K562 (cell line): ENCODE results near the gene PTPMT1. TPM values are rescaled to one million over a fixed set of nuclear protein-coding genes. Genes with fewer than 3 reads are reported as not detected.

Source experiments
- CBX8 ChIP-seq: fragments of 200-600 bp; sonication (generic); IDR thresholded peaks from 2 replicates; pipeline ENCODE4 v1.6.1; 2012; ENCODE audit warnings: borderline replicate concordance, mixed run types, low read depth, mild to moderate bottlenecking, moderate library complexity, mixed read lengths, low read length, control low read depth, inconsistent platforms; ENCODE audit not compliant: poor library complexity, severe bottlenecking; ENCODE audit errors: extremely low read depth
- GATAD2A ChIP-seq: fragments of 450-650 bp; IDR thresholded peaks from 2 replicates; pipeline ENCODE4 v1.6.1; 2017
- MECOM ChIP-seq: fragments of 250-450 bp; sonication (Bioruptor Pico); IDR thresholded peaks from 2 replicates; pipeline ENCODE4 v1.8.0; 2022; ENCODE audit warnings: inconsistent platforms
- MEIS2 ChIP-seq: fragments of 450-650 bp; IDR thresholded peaks from 2 replicates; pipeline ENCODE4 v1.6.1; 2014; ENCODE audit warnings: mild to moderate bottlenecking; ENCODE audit not compliant: partially characterized antibody
- RBBP5 ChIP-seq: fragments of 200-600 bp; sonication (generic); IDR thresholded peaks from 2 replicates; pipeline ENCODE4 v1.6.1; 2012; ENCODE audit warnings: borderline replicate concordance, mild to moderate bottlenecking, low read length, control low read depth, inconsistent platforms; ENCODE audit not compliant: insufficient read depth, poor library complexity, severe bottlenecking
- U2AF2 ChIP-seq: fragments of 200-400 bp; formaldehyde crosslinking; optimal IDR thresholded peaks from 2 replicates; pipeline ENCODE3; 2017; ENCODE audit warnings: low read depth, mild to moderate bottlenecking, low read length
- polyA plus RNA-seq, 8 experiments: library from polyadenylated mRNA; depleted of rRNA in 4 of 8; stranded (reverse) in 5 of 8; unstranded in 3 of 8; fragments of >200 nt; fragmentation: Nextera tagmentation in 2 of 8; fragmentation: Illumina TruSeq in 1 of 8; extraction: Ambion mirVana in 2 of 8; extraction: Trizol in 1 of 8; gene quantifications; 2 replicates each; pipeline versions ENCODE4 v1.2.1 to v1.2.3, GENCODE V29; 2011 to 2014; ENCODE audit warnings: inconsistent platforms in 1 of 8, missing spikeins in 1 of 8
- total RNA-seq, 7 experiments: library from RNA; depleted of rRNA in 6 of 7; stranded (reverse); fragments of >200 nt in 6 of 7; fragmentation: Illumina TruSeq in 2 of 7; extraction: Trizol in 2 of 7; gene quantifications; 2 replicates each; pipeline versions ENCODE4 v1.2.1 to v1.2.3, GENCODE V29; 2011 to 2021; ENCODE audit warnings: low replicate concordance in 1 of 7
- TF ChIP-seq, protein P1 (sequence below): fragments of 250-450 bp; sonication (Bioruptor Pico); IDR thresholded peaks from 2 replicates; pipeline ENCODE4 v1.4.0; 2020; ENCODE audit warnings: mild to moderate bottlenecking, moderate library complexity
- TF ChIP-seq, protein P2 (sequence below): sonication (generic); formaldehyde crosslinking; IDR thresholded peaks from 2 replicates; pipeline ENCODE4 v1.8.0; 2023; ENCODE audit warnings: missing genetic modification reagents, mild to moderate bottlenecking, borderline replicate concordance
- TF ChIP-seq, protein P3 (sequence below): fragments of 450-650 bp; IDR thresholded peaks from 2 replicates; pipeline ENCODE4 v1.6.1; 2016; ENCODE audit warnings: missing biosample characterization, missing genetic modification characterization
- TF ChIP-seq, protein P4 (sequence below): fragments of 450-650 bp; IDR thresholded peaks from 2 replicates; pipeline ENCODE4 v1.6.1; 2016; ENCODE audit warnings: borderline replicate concordance
- TF ChIP-seq, protein P5 (sequence below): sonication (generic); formaldehyde crosslinking; IDR thresholded peaks from 2 replicates; pipeline ENCODE4 v1.8.0; 2022; ENCODE audit warnings: missing genetic modification reagents, mild to moderate bottlenecking, borderline replicate concordance
- TF ChIP-seq, protein P6 (sequence below), 2 experiments: fragments of 450-650 bp; conservative IDR thresholded peaks; 2 replicates each; pipeline ENCODE4 v1.6.1; 2017; ENCODE audit warnings: mild to moderate bottlenecking in 2 of 2, moderate library complexity in 2 of 2

PTPMT1 gene
- total and polyA plus RNA-seq, 9 of the 15 experiments (the other 6 are each of a cell fraction or from before 2014, with no cell fraction given): 10.4 to 140 (median 67.2) TPM

DNA sequence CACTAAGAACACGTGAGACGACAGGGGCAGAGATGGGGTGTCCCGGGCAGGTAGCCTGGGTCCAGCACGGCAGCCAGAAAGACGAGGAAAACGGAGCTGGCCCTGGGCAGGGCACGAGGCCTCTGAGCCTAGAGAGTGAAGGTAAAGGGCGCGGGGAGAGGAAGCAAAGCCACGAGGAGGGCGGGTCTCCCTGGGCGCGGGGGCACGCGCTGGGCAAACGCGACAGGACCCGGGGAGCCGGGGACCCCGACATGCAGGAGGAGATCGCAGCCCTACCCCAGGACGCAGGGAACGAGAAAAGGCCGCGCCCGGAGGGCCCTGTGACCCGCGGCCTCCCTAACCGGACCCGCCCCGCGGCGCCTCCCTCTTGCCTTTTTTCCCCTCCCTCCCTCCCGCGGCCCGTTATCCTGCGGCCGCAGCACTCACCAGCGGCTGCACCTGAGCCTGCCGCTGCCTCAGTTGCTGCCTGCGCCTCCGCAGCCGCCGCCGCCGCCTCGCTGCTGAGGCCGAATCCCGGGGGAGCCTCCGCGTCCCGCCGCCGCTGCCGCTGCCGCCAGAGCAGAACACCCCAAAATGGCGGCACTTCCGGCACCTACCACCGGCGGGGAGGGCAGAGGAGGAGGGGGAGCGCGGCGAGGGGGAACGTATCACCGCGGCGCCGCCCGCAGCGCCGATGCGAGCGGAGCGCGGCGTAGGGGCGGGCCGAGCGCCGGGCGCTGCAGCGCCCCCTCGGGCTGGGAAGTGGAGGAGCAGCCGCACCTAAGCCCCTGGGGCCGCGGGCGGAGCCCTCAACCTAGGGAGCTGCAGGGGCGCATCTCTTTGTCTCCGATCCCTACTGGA is 12.6 kb upstream of the PTPMT1 start, which contains the start of gene CELF1 (continued):
- TF ChIP-seq, protein P1, sequence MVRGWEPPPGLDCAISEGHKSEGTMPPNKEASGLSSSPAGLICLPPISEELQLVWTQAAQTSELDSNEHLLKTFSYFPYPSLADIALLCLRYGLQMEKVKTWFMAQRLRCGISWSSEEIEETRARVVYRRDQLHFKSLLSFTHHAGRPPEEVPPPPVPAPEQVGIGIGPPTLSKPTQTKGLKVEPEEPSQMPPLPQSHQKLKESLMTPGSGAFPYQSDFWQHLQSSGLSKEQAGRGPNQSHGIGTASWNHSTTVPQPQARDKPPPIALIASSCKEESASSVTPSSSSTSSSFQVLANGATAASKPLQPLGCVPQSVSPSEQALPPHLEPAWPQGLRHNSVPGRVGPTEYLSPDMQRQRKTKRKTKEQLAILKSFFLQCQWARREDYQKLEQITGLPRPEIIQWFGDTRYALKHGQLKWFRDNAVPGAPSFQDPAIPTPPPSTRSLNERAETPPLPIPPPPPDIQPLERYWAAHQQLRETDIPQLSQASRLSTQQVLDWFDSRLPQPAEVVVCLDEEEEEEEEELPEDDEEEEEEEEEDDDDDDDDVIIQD (CRISPR knock-in tag): no peak
- TF ChIP-seq, protein P2, sequence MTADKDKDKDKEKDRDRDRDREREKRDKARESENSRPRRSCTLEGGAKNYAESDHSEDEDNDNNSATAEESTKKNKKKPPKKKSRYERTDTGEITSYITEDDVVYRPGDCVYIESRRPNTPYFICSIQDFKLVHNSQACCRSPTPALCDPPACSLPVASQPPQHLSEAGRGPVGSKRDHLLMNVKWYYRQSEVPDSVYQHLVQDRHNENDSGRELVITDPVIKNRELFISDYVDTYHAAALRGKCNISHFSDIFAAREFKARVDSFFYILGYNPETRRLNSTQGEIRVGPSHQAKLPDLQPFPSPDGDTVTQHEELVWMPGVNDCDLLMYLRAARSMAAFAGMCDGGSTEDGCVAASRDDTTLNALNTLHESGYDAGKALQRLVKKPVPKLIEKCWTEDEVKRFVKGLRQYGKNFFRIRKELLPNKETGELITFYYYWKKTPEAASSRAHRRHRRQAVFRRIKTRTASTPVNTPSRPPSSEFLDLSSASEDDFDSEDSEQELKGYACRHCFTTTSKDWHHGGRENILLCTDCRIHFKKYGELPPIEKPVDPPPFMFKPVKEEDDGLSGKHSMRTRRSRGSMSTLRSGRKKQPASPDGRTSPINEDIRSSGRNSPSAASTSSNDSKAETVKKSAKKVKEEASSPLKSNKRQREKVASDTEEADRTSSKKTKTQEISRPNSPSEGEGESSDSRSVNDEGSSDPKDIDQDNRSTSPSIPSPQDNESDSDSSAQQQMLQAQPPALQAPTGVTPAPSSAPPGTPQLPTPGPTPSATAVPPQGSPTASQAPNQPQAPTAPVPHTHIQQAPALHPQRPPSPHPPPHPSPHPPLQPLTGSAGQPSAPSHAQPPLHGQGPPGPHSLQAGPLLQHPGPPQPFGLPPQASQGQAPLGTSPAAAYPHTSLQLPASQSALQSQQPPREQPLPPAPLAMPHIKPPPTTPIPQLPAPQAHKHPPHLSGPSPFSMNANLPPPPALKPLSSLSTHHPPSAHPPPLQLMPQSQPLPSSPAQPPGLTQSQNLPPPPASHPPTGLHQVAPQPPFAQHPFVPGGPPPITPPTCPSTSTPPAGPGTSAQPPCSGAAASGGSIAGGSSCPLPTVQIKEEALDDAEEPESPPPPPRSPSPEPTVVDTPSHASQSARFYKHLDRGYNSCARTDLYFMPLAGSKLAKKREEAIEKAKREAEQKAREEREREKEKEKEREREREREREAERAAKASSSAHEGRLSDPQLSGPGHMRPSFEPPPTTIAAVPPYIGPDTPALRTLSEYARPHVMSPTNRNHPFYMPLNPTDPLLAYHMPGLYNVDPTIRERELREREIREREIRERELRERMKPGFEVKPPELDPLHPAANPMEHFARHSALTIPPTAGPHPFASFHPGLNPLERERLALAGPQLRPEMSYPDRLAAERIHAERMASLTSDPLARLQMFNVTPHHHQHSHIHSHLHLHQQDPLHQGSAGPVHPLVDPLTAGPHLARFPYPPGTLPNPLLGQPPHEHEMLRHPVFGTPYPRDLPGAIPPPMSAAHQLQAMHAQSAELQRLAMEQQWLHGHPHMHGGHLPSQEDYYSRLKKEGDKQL (CRISPR knock-in tag): no peak
- TF ChIP-seq GATAD2A (no peak), U2AF2 (no peak), MECOM (CRISPR knock-in tag) (no peak), MEIS2 (no peak), CBX8 (no peak), RBBP5 (peak; percentile 83)
- TF ChIP-seq, protein P3, sequence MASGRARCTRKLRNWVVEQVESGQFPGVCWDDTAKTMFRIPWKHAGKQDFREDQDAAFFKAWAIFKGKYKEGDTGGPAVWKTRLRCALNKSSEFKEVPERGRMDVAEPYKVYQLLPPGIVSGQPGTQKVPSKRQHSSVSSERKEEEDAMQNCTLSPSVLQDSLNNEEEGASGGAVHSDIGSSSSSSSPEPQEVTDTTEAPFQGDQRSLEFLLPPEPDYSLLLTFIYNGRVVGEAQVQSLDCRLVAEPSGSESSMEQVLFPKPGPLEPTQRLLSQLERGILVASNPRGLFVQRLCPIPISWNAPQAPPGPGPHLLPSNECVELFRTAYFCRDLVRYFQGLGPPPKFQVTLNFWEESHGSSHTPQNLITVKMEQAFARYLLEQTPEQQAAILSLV: no peak
- TF ChIP-seq, protein P4, sequence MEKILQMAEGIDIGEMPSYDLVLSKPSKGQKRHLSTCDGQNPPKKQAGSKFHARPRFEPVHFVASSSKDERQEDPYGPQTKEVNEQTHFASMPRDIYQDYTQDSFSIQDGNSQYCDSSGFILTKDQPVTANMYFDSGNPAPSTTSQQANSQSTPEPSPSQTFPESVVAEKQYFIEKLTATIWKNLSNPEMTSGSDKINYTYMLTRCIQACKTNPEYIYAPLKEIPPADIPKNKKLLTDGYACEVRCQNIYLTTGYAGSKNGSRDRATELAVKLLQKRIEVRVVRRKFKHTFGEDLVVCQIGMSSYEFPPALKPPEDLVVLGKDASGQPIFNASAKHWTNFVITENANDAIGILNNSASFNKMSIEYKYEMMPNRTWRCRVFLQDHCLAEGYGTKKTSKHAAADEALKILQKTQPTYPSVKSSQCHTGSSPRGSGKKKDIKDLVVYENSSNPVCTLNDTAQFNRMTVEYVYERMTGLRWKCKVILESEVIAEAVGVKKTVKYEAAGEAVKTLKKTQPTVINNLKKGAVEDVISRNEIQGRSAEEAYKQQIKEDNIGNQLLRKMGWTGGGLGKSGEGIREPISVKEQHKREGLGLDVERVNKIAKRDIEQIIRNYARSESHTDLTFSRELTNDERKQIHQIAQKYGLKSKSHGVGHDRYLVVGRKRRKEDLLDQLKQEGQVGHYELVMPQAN: peak; percentile 88
- TF ChIP-seq, protein P5, sequence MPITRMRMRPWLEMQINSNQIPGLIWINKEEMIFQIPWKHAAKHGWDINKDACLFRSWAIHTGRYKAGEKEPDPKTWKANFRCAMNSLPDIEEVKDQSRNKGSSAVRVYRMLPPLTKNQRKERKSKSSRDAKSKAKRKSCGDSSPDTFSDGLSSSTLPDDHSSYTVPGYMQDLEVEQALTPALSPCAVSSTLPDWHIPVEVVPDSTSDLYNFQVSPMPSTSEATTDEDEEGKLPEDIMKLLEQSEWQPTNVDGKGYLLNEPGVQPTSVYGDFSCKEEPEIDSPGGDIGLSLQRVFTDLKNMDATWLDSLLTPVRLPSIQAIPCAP (CRISPR knock-in tag): 0 out of 2 replicates have a peak, but pooled peaks have one; percentile 87
- TF ChIP-seq, protein P6, sequence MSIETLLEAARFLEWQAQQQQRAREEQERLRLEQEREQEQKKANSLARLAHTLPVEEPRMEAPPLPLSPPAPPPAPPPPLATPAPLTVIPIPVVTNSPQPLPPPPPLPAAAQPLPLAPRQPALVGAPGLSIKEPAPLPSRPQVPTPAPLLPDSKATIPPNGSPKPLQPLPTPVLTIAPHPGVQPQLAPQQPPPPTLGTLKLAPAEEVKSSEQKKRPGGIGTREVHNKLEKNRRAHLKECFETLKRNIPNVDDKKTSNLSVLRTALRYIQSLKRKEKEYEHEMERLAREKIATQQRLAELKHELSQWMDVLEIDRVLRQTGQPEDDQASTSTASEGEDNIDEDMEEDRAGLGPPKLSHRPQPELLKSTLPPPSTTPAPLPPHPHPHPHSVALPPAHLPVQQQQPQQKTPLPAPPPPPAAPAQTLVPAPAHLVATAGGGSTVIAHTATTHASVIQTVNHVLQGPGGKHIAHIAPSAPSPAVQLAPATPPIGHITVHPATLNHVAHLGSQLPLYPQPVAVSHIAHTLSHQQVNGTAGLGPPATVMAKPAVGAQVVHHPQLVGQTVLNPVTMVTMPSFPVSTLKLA (conservative IDR thresholded peaks at IDR 0.05): peak; percentile 78 to 82
